OCI-LY1 (cell line): Measurements from ENCODE around the gene CYBA.

Experiments used
- EZH2 ChIP-seq: fragments of 200-600 bp; sonication (generic), shearing (Covaris generic); IDR thresholded peaks from 2 replicates; pipeline ENCODE4 v1.8.0; 2017; ENCODE audit warnings: borderline replicate concordance, mixed run types, mild to moderate bottlenecking, antibody characterized with exemption, low read length, moderate library complexity, mixed read lengths
- TF ChIP-seq, protein P1 (sequence below): fragments of 200-600 bp; sonication (generic), shearing (Covaris generic); IDR thresholded peaks from 2 replicates; pipeline ENCODE4 v1.5.1; 2017; ENCODE audit warnings: mild to moderate bottlenecking, antibody characterized with exemption, low read length, moderate library complexity, mixed read lengths

DNA sequence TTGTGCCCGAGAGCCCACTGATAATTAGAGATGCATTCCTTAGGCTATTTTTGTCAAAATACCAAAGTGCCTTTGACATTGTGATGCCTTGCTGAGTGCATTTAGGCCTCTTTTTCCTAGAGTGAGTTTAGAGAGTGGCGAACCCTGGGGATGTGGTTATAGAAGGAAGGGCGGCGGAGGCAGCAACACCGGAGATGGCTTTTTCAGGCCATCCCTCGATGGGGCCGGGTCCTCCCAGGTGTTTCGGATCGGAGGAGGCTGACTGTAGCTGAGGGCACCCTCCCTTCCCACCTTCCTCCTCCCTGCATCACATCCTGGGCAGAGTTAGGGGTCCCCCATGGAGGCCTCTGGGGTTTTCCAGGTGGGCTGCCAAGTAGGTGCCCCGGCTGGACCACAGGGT lies 42.0 kb upstream of the CYBA start:
- TF ChIP-seq, protein P1, sequence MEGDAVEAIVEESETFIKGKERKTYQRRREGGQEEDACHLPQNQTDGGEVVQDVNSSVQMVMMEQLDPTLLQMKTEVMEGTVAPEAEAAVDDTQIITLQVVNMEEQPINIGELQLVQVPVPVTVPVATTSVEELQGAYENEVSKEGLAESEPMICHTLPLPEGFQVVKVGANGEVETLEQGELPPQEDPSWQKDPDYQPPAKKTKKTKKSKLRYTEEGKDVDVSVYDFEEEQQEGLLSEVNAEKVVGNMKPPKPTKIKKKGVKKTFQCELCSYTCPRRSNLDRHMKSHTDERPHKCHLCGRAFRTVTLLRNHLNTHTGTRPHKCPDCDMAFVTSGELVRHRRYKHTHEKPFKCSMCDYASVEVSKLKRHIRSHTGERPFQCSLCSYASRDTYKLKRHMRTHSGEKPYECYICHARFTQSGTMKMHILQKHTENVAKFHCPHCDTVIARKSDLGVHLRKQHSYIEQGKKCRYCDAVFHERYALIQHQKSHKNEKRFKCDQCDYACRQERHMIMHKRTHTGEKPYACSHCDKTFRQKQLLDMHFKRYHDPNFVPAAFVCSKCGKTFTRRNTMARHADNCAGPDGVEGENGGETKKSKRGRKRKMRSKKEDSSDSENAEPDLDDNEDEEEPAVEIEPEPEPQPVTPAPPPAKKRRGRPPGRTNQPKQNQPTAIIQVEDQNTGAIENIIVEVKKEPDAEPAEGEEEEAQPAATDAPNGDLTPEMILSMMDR = no peak
- no peak for TF ChIP-seq EZH2
